ENCODE results near the gene ACVRL1.

DNA sequence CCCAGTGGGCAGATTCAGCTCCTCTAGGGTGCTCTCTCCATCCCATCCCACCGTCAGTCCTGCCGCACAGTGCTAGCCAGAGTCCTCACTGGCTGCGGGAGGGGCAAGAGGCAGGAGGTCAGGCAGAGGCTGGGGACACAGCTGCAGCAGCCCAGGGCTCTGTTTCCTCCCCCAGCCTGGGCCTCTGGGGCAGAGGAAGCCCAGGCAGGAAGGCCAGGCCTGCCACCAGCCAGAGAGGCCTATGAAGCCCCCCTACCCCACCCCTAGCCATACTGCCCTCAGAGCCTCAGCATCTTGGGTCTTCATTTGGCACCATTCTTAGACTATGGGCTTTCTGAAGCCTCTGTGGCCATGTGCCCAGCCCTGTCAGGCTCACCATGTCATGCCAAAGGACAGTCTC is 3.4 kb downstream of the ACVRL1 start:
- TF ChIP-seq FOXM1 (IDR thresholded peaks at IDR 0.05; ENCODE audit: low read depth) (no peak), FOXM1 (CRISPR knock-in tag; IDR thresholded peaks at IDR 0.05; ENCODE audit: low read depth) (no peak), ZBTB7A (IDR thresholded peaks at IDR 0.05; ENCODE audit: borderline replicate concordance, control insufficient read depth, low read depth, low read length) (no peak), SPI1 (IDR thresholded peaks at IDR 0.05; ENCODE audit: borderline replicate concordance, low read depth, low read length) (no peak), TCFL5 (CRISPR knock-in tag; conservative IDR thresholded peaks at IDR 0.05) (no peak), BHLHE40 (IDR thresholded peaks at IDR 0.05; ENCODE audit: low read length) (no peak), ZNF165 (CRISPR knock-in tag; IDR thresholded peaks at IDR 0.05; ENCODE audit: borderline replicate concordance) (no peak)
- TF ChIP-seq, protein P1, sequence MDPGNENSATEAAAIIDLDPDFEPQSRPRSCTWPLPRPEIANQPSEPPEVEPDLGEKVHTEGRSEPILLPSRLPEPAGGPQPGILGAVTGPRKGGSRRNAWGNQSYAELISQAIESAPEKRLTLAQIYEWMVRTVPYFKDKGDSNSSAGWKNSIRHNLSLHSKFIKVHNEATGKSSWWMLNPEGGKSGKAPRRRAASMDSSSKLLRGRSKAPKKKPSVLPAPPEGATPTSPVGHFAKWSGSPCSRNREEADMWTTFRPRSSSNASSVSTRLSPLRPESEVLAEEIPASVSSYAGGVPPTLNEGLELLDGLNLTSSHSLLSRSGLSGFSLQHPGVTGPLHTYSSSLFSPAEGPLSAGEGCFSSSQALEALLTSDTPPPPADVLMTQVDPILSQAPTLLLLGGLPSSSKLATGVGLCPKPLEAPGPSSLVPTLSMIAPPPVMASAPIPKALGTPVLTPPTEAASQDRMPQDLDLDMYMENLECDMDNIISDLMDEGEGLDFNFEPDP (CRISPR knock-in tag; IDR thresholded peaks at IDR 0.05), result no peak
- TF ChIP-seq, protein P2, sequence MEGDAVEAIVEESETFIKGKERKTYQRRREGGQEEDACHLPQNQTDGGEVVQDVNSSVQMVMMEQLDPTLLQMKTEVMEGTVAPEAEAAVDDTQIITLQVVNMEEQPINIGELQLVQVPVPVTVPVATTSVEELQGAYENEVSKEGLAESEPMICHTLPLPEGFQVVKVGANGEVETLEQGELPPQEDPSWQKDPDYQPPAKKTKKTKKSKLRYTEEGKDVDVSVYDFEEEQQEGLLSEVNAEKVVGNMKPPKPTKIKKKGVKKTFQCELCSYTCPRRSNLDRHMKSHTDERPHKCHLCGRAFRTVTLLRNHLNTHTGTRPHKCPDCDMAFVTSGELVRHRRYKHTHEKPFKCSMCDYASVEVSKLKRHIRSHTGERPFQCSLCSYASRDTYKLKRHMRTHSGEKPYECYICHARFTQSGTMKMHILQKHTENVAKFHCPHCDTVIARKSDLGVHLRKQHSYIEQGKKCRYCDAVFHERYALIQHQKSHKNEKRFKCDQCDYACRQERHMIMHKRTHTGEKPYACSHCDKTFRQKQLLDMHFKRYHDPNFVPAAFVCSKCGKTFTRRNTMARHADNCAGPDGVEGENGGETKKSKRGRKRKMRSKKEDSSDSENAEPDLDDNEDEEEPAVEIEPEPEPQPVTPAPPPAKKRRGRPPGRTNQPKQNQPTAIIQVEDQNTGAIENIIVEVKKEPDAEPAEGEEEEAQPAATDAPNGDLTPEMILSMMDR (IDR thresholded peaks at IDR 0.05 in 2 of 3, conservative IDR thresholded peaks at IDR 0.05 in 1 of 3; ENCODE audit: insufficient read depth in 2 of 3, low read depth in 1 of 3, low read length in 3 of 3), result no peak
